GM21367 (cell line): ENCODE results near the gene SMURF2.
"Not testable (repeated sequence)": the region's sequence is repeated elsewhere in the genome, so short reads cannot be mapped to it uniquely, and the experiment has no call there.

ENCODE experiments used
- ATAC-seq: cut with Tn5 transposase; IDR thresholded peaks from one replicate; pipeline ENCODE4 v1.9.1; 2021; ENCODE audit not compliant: unreplicated experiment

The SMURF2 gene

DNA sequence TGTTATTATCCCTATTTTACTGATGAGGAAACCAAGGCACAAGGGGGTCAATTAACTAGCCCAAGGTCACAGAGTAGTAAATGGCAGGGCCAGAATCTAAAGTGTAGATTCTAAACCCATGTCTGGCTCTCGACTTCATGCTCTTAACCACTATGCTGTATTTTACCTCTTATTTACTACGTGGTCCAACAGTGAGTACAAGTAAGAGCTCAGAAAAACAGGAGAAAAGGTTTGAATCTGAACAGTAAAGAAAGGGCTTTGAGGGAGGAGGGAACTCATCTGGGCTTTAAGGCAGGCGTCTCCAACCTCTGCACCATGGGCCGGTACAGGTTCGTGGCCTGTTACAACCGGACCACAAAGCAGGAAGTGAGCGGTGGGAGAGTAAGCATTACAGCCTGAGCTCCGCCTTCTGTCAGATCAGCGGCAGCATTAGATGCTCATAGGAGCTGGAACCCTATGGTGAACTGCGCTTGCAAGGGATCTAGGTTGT lies 62.9 kb downstream of the SMURF2 start:
- peak; percentile 77 for ATAC-seq

- no peak for ATAC-seq
Measured at GRCh38 chr17:64598672-64599071, 63.4 kb downstream of the SMURF2 start.

DNA sequence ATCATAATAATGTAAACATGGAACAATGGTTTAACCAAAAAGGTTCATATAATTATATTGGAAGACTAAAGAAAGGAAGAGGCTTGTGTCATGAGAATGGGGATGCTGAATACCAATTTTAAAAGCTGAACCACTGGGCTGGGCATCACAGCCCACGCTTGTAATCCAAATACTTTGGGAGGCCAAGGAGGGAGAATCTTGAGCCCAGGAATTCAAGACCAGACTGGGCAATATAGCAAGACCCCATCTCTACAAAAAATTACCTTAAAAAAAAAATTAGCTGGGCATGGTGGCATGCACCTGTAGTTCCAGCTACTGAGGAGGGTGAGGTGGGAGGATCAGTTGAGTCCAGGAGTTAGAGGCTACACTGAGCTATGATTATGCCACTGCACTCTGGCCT lies 65.1 kb downstream of the SMURF2 start:
- ATAC-seq: no peak

GRCh38 chr17:64596439-64596838 lies 65.7 kb downstream of the SMURF2 start:
- no peak for ATAC-seq

GRCh38 chr17:64591944-64592343 lies 70.2 kb downstream of the SMURF2 start:
- ATAC-seq: no peak

DNA sequence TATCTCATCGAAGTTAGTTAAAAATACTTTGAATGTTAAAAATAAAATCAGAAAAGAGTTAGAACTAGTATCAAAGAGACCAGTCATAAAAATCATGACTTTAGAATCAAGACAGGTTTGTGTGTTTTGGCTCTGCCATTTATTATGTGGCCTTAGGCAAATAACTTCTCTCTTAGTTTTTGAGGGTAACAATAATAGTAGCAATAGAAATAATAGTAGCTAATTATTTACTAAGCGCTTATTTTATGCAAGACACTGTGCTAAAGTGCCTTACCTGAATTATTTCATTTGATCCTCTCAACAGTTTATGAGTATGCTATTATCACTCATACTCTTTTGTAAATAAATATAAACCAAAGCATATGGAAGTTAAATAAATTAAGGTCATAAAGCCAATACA lies 77.0 kb downstream of the SMURF2 start:
- no peak for ATAC-seq

DNA sequence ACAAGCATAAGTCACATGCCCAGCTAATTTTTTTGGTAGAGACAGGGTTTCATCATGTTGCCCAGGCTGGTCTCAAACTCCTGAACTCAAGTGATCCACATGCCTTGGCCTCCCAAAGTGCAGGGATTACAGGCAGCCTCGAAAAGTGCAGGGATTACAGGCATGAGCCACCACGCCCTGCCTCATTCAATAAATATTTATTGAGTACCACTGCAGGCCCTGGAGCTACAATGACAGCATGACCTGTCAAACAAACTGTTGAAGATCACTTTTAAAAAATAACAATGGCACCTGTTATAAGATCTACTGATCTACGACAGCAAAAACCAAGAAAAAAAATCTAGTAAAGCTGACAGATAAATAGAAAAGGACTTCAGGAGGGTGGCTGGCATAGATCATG lies 79.1 kb downstream of the SMURF2 start:
- ATAC-seq: no peak

- ATAC-seq: no peak
Measured at GRCh38 chr17:64580384-64581315, 81.5 kb downstream of the SMURF2 start.

GRCh38 chr17:64579917-64580316 lies 82.2 kb downstream of the SMURF2 start:
- ATAC-seq: no peak

GRCh38 chr17:64577025-64577424 lies 85.1 kb downstream of the SMURF2 start:
- not testable (repeated sequence) for ATAC-seq

DNA sequence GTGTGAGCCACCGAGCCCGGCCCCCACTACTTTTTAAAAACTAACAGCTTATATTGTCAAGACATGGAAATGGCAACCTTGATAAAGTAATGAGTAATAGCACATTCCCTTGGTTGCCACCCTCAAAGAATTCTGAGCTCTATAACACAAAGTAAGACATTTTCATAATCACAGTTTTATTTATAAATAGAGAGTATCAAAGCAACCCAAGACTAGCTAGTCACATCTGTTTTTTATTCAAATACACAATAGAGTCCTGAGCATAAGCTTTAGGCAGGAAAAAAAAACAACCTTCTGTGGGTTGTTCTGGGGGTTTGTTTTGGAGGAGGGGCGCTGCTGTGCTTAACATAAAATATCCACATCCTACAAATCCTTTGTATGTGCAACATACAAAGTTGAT lies 86.7 kb downstream of the SMURF2 start:
- ATAC-seq: no peak

DNA sequence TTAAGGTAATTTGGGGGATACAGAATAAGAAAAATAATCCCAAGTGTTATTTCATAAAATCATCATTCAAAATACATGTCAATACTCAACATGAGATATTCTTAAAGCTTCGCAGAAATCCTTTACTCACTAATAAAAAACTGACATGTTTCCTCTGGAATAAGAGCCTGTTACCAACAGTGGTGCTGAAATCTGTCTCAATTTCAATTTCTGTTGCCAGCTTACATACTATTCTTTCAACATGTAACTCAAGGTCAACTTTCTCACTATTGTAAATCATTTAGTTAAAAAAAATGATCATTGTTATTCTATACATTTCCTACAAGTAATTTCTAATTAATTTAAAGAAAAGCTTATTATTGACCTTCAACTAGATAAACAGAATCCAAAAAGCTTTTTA lies 87.5 kb downstream of the SMURF2 start:
- ATAC-seq: no peak

- ATAC-seq: no peak
Measured at GRCh38 chr17:64573214-64573613, 88.9 kb downstream of the SMURF2 start.

- no peak for ATAC-seq
Measured at GRCh38 chr17:64572682-64573154, 89.4 kb downstream of the SMURF2 start.

DNA sequence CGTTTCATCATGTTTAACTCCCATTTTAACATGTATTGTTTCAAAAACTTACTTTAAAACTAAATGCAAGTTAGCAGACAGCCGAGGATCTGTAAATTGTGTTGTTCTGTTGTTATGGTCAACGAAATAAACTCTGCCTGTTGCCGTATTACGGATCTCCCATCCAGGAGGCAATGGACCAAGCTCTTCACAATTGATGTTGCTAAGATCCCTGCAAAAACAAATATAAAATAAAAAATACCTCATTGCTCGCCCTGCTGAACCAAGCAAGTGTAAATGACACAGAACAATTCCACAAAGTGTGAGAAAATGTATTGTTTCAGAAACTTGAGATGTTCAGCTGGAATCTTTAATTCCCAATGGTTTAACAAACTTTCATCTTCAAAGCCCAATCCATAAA lies 90.4 kb downstream of the SMURF2 start:
- ATAC-seq: no peak

DNA sequence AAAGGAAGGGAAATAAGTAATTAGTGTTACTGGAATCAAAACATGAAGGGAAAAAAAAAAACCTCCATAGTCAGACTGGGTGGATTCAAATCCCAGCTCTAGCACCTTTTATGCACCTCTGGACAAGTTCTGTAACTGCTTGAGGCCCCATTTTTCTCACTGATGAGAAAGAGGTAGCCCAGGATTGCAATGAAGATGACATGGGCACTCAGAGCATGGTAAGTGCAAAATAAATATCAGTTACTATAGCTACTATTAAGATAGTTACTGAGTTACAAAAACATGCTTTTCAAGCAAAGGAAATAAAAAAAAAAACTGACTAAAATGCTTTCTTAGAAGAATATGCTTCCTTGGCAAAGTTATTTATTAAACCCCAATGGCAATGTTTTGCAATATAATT lies 96.5 kb downstream of the SMURF2 start:
- ATAC-seq: no peak

DNA sequence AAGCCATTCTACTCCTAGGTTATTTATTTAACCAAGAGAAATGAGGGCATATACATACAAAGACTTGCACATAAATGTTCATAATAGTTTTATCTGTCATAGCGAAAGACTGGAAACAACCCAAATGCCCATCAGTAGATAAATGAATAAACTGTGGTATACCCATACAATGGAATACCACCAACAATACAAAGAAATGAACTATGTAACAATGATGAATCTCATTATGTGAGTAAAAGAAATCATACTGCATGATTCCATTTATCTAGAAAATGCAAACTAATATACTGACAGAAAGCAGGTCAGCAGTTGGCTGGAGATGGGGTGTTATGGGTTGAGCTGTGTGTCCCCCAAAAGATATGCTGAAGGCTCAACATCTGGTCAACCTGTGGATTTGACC lies 98.0 kb downstream of the SMURF2 start:
- no peak for ATAC-seq

- ATAC-seq: no peak
Measured at GRCh38 chr17:64555281-64555680, 106.8 kb downstream of the SMURF2 start.

GRCh38 chr17:64554028-64554637 lies 108.0 kb downstream of the SMURF2 start:
- no peak for ATAC-seq

- no peak for ATAC-seq
Measured at GRCh38 chr17:64551461-64551860, 110.6 kb downstream of the SMURF2 start.

- ATAC-seq: no peak
Measured at GRCh38 chr17:64547319-64547718, 114.8 kb downstream of the SMURF2 start.

DNA sequence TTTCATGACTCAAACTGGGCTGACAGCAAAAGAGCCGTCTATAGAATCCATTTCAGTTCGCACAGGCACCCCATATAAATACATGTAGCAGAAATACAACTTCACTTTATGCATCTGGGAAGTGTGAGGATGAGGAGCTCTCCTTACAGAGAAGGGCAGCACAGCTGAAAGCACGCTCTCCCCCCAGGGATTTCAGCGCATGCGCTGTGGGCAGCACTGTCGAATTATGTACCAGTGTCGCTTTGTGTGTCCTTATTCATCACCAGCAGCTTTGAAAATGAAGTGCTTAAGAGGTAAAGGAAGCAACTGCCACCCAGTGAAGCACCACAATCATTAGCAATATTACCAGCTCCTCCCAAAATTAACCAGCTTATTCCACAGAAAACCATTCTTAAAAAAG lies 115.4 kb downstream of the SMURF2 start:
- no peak for ATAC-seq
